Motor neuron (in vitro differentiated cells): ENCODE results near the gene ANP32B. TPM values are rescaled to one million over a fixed set of nuclear protein-coding genes. Genes with fewer than 3 reads are reported as not detected.
"Not testable (repeated sequence)": the region's sequence is repeated elsewhere in the genome, so short reads cannot be mapped to it uniquely, and the experiment has no call there.

Experiments used
- ATAC-seq, 8 experiments: fragments of 200-7000 bp; cut with Tn5 transposase; replicated peaks in 6 of 8; 2 replicates each; pipeline ENCODE4 v1.8.0; 2021; ENCODE audit warnings: mild to moderate bottlenecking in 8 of 8, moderate library complexity in 8 of 8
- H3K27ac ChIP-seq, 2 donors: fragments of 250-450 bp; sonication (Bioruptor Pico); 2 replicates each; pipeline ENCODE4 v1.9.0; 2021; ENCODE audit warnings: antibody characterized with exemption in 2 of 2, mild to moderate bottlenecking in 2 of 2, moderate library complexity in 1 of 2
- H3K4me1 ChIP-seq, 2 donors: fragments of 250-450 bp; sonication (Bioruptor Pico); replicated peaks in 1 of 2; 2 replicates each; pipeline ENCODE4 v1.6.1; 2021; ENCODE audit warnings: antibody characterized with exemption in 2 of 2, mild to moderate bottlenecking in 2 of 2, moderate library complexity in 1 of 2
- H3K4me3 ChIP-seq, 5 donors: fragments of 250-450 bp; sonication (Bioruptor Pico); 2 replicates each; pipeline ENCODE4 v1.9.0; 2021; ENCODE audit warnings: antibody characterized with exemption in 5 of 5, mild to moderate bottlenecking in 5 of 5, moderate library complexity in 4 of 5
- WGBS, 10 experiments: fragments of 450-650 bp; shearing (Covaris generic); methylation state at CpG; one replicate each; pipeline ENCODE4 v1.0.0; 2022; 5-methylcytosine and 5-hydroxymethylcytosine counted together
- in situ Hi-C, 9 experiments: fragments of 400-800 bp; cut with MboI; loops; one replicate each; pipeline ENCODE4 v1.15.0; 2021; ENCODE audit warnings: low sequenced_read_pairs in 9 of 9, low pct_unique_long_range_greater_than_20kb in 2 of 9; ENCODE audit not compliant: unreplicated experiment in 9 of 9
- total RNA-seq, 8 experiments: library from RNA; unstranded; fragments of 300-600 nt; gene quantifications; 2 replicates each; pipeline versions ENCODE4 v1.2.3 to v1.2.4, GENCODE V29; 2022

ANP32B gene
- 100 to 1,000 TPM in 2 of 8 experiments, 10 to 100 TPM in 6; 21.1 to 322 (median 44.0) TPM for total RNA-seq

GRCh38 chr9:97982683-97983588 is at the start of gene ANP32B:
ANP32B (plus strand) TSS chr9:97983341; CDS start chr9:97983556, 215 bp downstream.
- peak; percentile 60 to 86 (median 82) for ATAC-seq
- WGBS, 10 experiments, result no CpG with 5 or more reads among the region's 105 CpGs
- in situ Hi-C loops, result no loop called here
- Histone ChIP-seq H3K4me1 (peaks cover 38 to 40% of the 10 kb centered on the region in 2 donors), H3K4me3 (peak within 1 kb of the TSS; percentile 64 to 88 (median 78)), H3K27ac (peak within 1 kb of the TSS; percentile 96)

- Histone ChIP-seq H3K4me3 (no peak overlapping the region), H3K27ac (no peak overlapping the region), H3K4me1 (no peaks in the 10 kb centered on the region)
- in situ Hi-C loops, result loop anchor here in 1 of 9 experiments (25.0 kb wide), 1 partner anchor 328 kb away; the partner anchor contains the start of gene TBC1D2
- 0 to 15% (median 8%) methylated on average over 1 to 4 of the region's 6 CpGs; no CpG with 5 or more reads in 4 of the 10 experiments for WGBS, 10 experiments
- ATAC-seq, result peak; percentile 21 to 98 (median 40)
These were observed 48.6 kb upstream of the ANP32B start for GRCh38 chr9:97934321-97935115.

- H3K4me1 ChIP-seq, result no peaks in the 10 kb centered on the region
- no peak for ATAC-seq
- 17 to 67% (median 50%) methylated on average over 1 of the region's 1 CpG; no CpG with 5 or more reads in 3 of the 10 experiments for WGBS, 10 experiments
- no peak overlapping the region for H3K4me3 ChIP-seq
- no peak overlapping the region for H3K27ac ChIP-seq
- in situ Hi-C loops, result loop anchor here in 1 of 9 experiments (25.0 kb wide), 1 partner anchor 327 kb away; the partner anchor contains the start of gene TBC1D2
These were observed 47.9 kb upstream of the ANP32B start for GRCh38 chr9:97935276-97935675.

- ATAC-seq, result no peak
- Histone ChIP-seq H3K4me1 (no peaks in the 10 kb centered on the region), H3K4me3 (no peak overlapping the region), H3K27ac (no peak overlapping the region)
- in situ Hi-C loops, result loop anchor here in 1 of 9 experiments (25.0 kb wide), 1 partner anchor 325 kb away; the partner anchor contains the start of gene TBC1D2
These were observed 46.1 kb upstream of the ANP32B start for GRCh38 chr9:97936998-97937397.

- 48 to 100% (median 60%) methylated on average over 1 to 3 of the region's 3 CpGs for WGBS, 10 experiments
- in situ Hi-C loops, result loop anchor here in 1 of 9 experiments (25.0 kb wide), 1 partner anchor 324 kb away; the partner anchor contains the start of gene TBC1D2
- no peaks in the 10 kb centered on the region for H3K4me1 ChIP-seq
These were observed 45.0 kb upstream of the ANP32B start, which contains the start of gene HEMGN for GRCh38 chr9:97938081-97938644. HEMGN (minus strand) TSS chr9:97938172; CDS start chr9:97938136, 36 bp downstream.

GRCh38 chr9:97940233-97940632 is 42.9 kb upstream of the ANP32B start:
- ATAC-seq, result no peak
- Histone ChIP-seq H3K4me1 (no peaks in the 10 kb centered on the region), H3K4me3 (no peak overlapping the region), H3K27ac (no peak overlapping the region)
- in situ Hi-C loops, result loop anchor here in 1 of 9 experiments (25.0 kb wide), 1 partner anchor 322 kb away; the partner anchor contains the start of gene TBC1D2

More at GRCh38 chr9:97938081-97938644, 45.0 kb upstream of the ANP32B start, which contains the start of gene HEMGN:
- peak in 2 of 8 experiments; percentile 48 to 60 for ATAC-seq
- H3K4me3 ChIP-seq, result no peak within 1 kb of the TSS
- H3K27ac ChIP-seq, result no peak within 1 kb of the TSS

GRCh38 chr9:97940741-97941140 is 42.4 kb upstream of the ANP32B start:
- in situ Hi-C loops, result loop anchor here in 1 of 9 experiments (25.0 kb wide), 1 partner anchor 322 kb away; the partner anchor contains the start of gene TBC1D2
- H3K4me3 ChIP-seq, result no peak overlapping the region
- WGBS, 10 experiments, result 22 to 100% (median 71%) methylated on average over 1 to 3 of the region's 3 CpGs; no CpG with 5 or more reads in 1 of the 10 experiments
- ATAC-seq, result peak in 1 of 8 experiments; percentile 34
- no peaks in the 10 kb centered on the region for H3K4me1 ChIP-seq
- H3K27ac ChIP-seq, result no peak overlapping the region

- in situ Hi-C loops, result loop anchor here in 1 of 9 experiments (25.0 kb wide), 1 partner anchor 321 kb away; the partner anchor contains the start of gene TBC1D2
- no peak overlapping the region for H3K27ac ChIP-seq
- H3K4me3 ChIP-seq, result no peak overlapping the region
- WGBS, 10 experiments, result 40 to 100% (median 80%) methylated on average over 1 of the region's 1 CpG; no CpG with 5 or more reads in 5 of the 10 experiments
- ATAC-seq, result no peak
- no peaks in the 10 kb centered on the region for H3K4me1 ChIP-seq
These were observed 41.8 kb upstream of the ANP32B start for GRCh38 chr9:97941323-97941722.

- Histone ChIP-seq H3K27ac (no peak overlapping the region), H3K4me3 (no peak overlapping the region), H3K4me1 (no peaks in the 10 kb centered on the region)
- no peak for ATAC-seq
- in situ Hi-C loops, result loop anchor here in 1 of 9 experiments (25.0 kb wide), 1 partner anchor 319 kb away; the partner anchor contains the start of gene TBC1D2
These were observed 39.8 kb upstream of the ANP32B start for GRCh38 chr9:97943308-97943855.

GRCh38 chr9:97944612-97945011 is 38.5 kb upstream of the ANP32B start:
- H3K4me3 ChIP-seq, result no peak overlapping the region
- H3K4me1 ChIP-seq, result no peaks in the 10 kb centered on the region
- no peak overlapping the region for H3K27ac ChIP-seq
- 5 to 100% (median 55%) methylated on average over 1 to 3 of the region's 3 CpGs for WGBS, 10 experiments
- no peak for ATAC-seq
- in situ Hi-C loops, result loop anchor here in 1 of 9 experiments (25.0 kb wide), 1 partner anchor 318 kb away; the partner anchor contains the start of gene TBC1D2

- in situ Hi-C loops, result loop anchor here in 1 of 9 experiments (25.0 kb wide), 1 partner anchor 317 kb away; the partner anchor contains the start of gene TBC1D2
- H3K27ac ChIP-seq, H3K4me1 ChIP-seq, ATAC-seq, H3K4me3 ChIP-seq: not testable (repeated sequence)
- 0 to 60% (median 40%) methylated on average over 1 to 2 of the region's 2 CpGs; no CpG with 5 or more reads in 5 of the 10 experiments for WGBS, 10 experiments
These were observed 37.7 kb upstream of the ANP32B start for GRCh38 chr9:97945470-97945869.

GRCh38 chr9:97947094-97947493 is 36.0 kb upstream of the ANP32B start:
- not testable (repeated sequence) for H3K4me1 ChIP-seq, H3K4me3 ChIP-seq, ATAC-seq, H3K27ac ChIP-seq
- no CpG with 5 or more reads among the region's 2 CpGs for WGBS, 10 experiments
- in situ Hi-C loops, result loop anchor here in 1 of 9 experiments (25.0 kb wide), 1 partner anchor 315 kb away; the partner anchor contains the start of gene TBC1D2
